OCI-LY1 (cell line): Measurements from ENCODE around the gene RAB4A.
A peak's percentile ranks its signal among the peaks of the same experiment; 100 is the strongest.

Experiments used
- H2AFZ ChIP-seq: fragments of 200-600 bp; sonication (generic), shearing (Covaris generic); 2 replicates; pipeline ENCODE4 v1.6.0; 2014; ENCODE audit warnings: antibody characterized with exemption, mild to moderate bottlenecking, low read length
- H3F3A ChIP-seq: fragments of 200-600 bp; sonication (generic), shearing (Covaris generic); 2 replicates; pipeline ENCODE4 v1.6.0; 2014; ENCODE audit warnings: mild to moderate bottlenecking, antibody characterized with exemption, low read length, moderate library complexity; ENCODE audit not compliant: insufficient read depth
- H3K27ac ChIP-seq: fragments of 200-600 bp; sonication (generic); 2 replicates; pipeline ENCODE4 v1.5.1; 2014; ENCODE audit warnings: low read length, mixed run types, mild to moderate bottlenecking, low read depth; ENCODE audit not compliant: poor library complexity, severe bottlenecking
- H3K27me3 ChIP-seq: fragments of 200-600 bp; sonication (generic); 2 replicates; pipeline ENCODE4 v1.6.0; 2014; ENCODE audit warnings: antibody characterized with exemption, mild to moderate bottlenecking, low read length, moderate library complexity; ENCODE audit not compliant: insufficient read depth
- H3K36me3 ChIP-seq: fragments of 200-600 bp; sonication (generic); 2 replicates; pipeline ENCODE4 v1.6.1; 2014; ENCODE audit warnings: mild to moderate bottlenecking, antibody characterized with exemption, low read length, moderate library complexity, mixed read lengths; ENCODE audit not compliant: insufficient read depth
- H3K4me1 ChIP-seq: fragments of 200-600 bp; sonication (generic); 2 replicates; pipeline ENCODE4 v1.5.1; 2014; ENCODE audit warnings: mild to moderate bottlenecking, low read length, moderate library complexity; ENCODE audit not compliant: insufficient read depth, severe bottlenecking
- H3K4me2 ChIP-seq: fragments of 200-600 bp; sonication (generic), shearing (Covaris generic); 2 replicates; pipeline ENCODE4 v1.6.1; 2014; ENCODE audit warnings: low read length
- H3K4me3 ChIP-seq: fragments of 200-600 bp; sonication (generic); 2 replicates; pipeline ENCODE4 v1.5.1; 2014; ENCODE audit warnings: low read length, low read depth, mild to moderate bottlenecking, mixed read lengths; ENCODE audit not compliant: poor library complexity, severe bottlenecking
- H3K79me2 ChIP-seq: fragments of 200-600 bp; shearing (Covaris generic); 2 replicates; pipeline ENCODE4 v1.6.1; 2016; ENCODE audit warnings: mixed run types, low read length, mixed read lengths; ENCODE audit not compliant: insufficient read depth
- H3K9ac ChIP-seq: fragments of 200-600 bp; sonication (generic), shearing (Covaris generic); 2 replicates; pipeline ENCODE4 v1.6.1; 2014; ENCODE audit warnings: mild to moderate bottlenecking, low read length, mixed read lengths
- H3K9me2 ChIP-seq: fragments of 200-600 bp; sonication (generic), shearing (Covaris generic); 2 replicates; pipeline ENCODE4 v1.6.1; 2014; ENCODE audit warnings: low read depth, mild to moderate bottlenecking, low read length, mixed read lengths
- H3K9me3 ChIP-seq: fragments of 200-600 bp; shearing (Covaris generic); 2 replicates; pipeline ENCODE4 v1.6.1; 2014; ENCODE audit warnings: low read length, mixed read lengths
- H4K20me1 ChIP-seq: fragments of 200-600 bp; sonication (generic), shearing (Covaris generic); 2 replicates; pipeline ENCODE4 v1.6.0; 2016; ENCODE audit warnings: mild to moderate bottlenecking, low read length; ENCODE audit not compliant: insufficient read depth
- EZH2 ChIP-seq: fragments of 200-600 bp; sonication (generic), shearing (Covaris generic); IDR thresholded peaks from 2 replicates; pipeline ENCODE4 v1.8.0; 2017; ENCODE audit warnings: borderline replicate concordance, mixed run types, mild to moderate bottlenecking, antibody characterized with exemption, low read length, moderate library complexity, mixed read lengths
- TF ChIP-seq, protein P1 (sequence below): fragments of 200-600 bp; sonication (generic), shearing (Covaris generic); IDR thresholded peaks from 2 replicates; pipeline ENCODE4 v1.5.1; 2017; ENCODE audit warnings: mild to moderate bottlenecking, antibody characterized with exemption, low read length, moderate library complexity, mixed read lengths

The RAB4A gene

DNA sequence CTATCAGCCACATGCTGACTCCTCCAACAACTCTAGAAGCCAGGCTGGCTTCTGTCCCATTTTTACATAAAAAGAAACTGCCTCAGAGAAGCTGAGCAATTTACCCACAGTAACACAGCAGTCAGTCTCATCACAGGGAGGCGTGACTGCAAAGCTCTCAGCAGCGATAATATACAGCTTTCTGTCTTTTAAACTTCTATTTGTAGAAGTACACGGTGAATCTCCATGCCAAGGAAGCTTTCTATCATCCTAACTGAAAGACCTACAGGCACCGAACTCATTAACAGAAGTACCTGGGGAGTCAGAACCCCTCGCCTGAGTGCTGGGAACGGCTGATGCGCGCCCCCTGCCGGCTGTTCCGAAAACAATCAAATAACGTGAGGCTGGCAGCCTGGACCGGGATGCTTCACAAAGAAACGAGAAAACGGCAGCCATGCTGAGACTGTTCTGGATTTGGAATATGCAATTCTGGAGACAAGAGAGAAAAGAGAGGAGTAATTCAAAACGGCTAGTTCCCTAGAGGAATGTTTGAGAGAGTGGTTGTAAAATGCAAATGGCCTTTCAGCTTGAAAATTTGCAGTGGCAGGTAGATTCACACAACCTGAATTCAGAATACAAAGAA lies 43.5 kb upstream of the RAB4A start:
- TF ChIP-seq, protein P1, sequence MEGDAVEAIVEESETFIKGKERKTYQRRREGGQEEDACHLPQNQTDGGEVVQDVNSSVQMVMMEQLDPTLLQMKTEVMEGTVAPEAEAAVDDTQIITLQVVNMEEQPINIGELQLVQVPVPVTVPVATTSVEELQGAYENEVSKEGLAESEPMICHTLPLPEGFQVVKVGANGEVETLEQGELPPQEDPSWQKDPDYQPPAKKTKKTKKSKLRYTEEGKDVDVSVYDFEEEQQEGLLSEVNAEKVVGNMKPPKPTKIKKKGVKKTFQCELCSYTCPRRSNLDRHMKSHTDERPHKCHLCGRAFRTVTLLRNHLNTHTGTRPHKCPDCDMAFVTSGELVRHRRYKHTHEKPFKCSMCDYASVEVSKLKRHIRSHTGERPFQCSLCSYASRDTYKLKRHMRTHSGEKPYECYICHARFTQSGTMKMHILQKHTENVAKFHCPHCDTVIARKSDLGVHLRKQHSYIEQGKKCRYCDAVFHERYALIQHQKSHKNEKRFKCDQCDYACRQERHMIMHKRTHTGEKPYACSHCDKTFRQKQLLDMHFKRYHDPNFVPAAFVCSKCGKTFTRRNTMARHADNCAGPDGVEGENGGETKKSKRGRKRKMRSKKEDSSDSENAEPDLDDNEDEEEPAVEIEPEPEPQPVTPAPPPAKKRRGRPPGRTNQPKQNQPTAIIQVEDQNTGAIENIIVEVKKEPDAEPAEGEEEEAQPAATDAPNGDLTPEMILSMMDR: peak; percentile 96
- TF ChIP-seq EZH2: no peak
- no peak overlapping the region for H3K4me3 ChIP-seq
- no peaks in the 10 kb centered on the region for H4K20me1 ChIP-seq
- H3K4me2 ChIP-seq: no peak overlapping the region
- no peak overlapping the region for H3K9ac ChIP-seq
- no peak overlapping the region for H2AFZ ChIP-seq
- H3K79me2 ChIP-seq: no peaks in the 10 kb centered on the region
- H3K27ac ChIP-seq: no peak overlapping the region
- no peaks in the 10 kb centered on the region for H3K9me3 ChIP-seq
- H3K9me2 ChIP-seq: no peaks in the 10 kb centered on the region
- H3K36me3 ChIP-seq: no peaks in the 10 kb centered on the region
- no peaks in the 10 kb centered on the region for H3K4me1 ChIP-seq
- H3F3A ChIP-seq: no peaks in the 10 kb centered on the region
- H3K27me3 ChIP-seq: no peaks in the 10 kb centered on the region

DNA sequence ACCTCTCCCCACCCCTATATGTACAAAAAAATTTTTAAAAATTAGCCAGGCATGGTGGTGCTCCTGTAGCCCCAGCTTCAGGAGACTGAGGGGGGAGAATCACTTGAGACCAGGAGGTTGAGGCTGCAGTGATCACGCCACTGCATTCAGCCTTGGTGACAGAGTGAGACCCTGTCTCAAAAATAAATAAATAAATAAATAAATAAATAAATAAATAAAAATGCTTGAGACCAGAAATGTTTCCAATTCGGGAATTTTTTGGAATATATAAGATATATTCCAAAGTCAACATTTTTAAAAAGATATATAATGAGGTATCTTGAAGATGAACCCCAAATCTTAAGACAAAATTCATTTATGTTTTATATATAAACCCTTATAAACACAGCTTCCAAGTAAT lies 42.4 kb upstream of the RAB4A start:
- H3F3A ChIP-seq: no peaks in the 10 kb centered on the region
- H4K20me1 ChIP-seq: no peaks in the 10 kb centered on the region
- H3K4me2 ChIP-seq: no peak overlapping the region
- no peak overlapping the region for H3K27ac ChIP-seq
- H3K36me3 ChIP-seq: no peaks in the 10 kb centered on the region
- no peaks in the 10 kb centered on the region for H3K27me3 ChIP-seq
- no peaks in the 10 kb centered on the region for H3K4me1 ChIP-seq
- H3K9me3 ChIP-seq: no peaks in the 10 kb centered on the region
- H3K4me3 ChIP-seq: no peak overlapping the region
- TF ChIP-seq, protein P1: no peak
- TF ChIP-seq EZH2: no peak
- no peaks in the 10 kb centered on the region for H3K79me2 ChIP-seq
- H2AFZ ChIP-seq: no peak overlapping the region
- no peak overlapping the region for H3K9ac ChIP-seq
- no peaks in the 10 kb centered on the region for H3K9me2 ChIP-seq

DNA sequence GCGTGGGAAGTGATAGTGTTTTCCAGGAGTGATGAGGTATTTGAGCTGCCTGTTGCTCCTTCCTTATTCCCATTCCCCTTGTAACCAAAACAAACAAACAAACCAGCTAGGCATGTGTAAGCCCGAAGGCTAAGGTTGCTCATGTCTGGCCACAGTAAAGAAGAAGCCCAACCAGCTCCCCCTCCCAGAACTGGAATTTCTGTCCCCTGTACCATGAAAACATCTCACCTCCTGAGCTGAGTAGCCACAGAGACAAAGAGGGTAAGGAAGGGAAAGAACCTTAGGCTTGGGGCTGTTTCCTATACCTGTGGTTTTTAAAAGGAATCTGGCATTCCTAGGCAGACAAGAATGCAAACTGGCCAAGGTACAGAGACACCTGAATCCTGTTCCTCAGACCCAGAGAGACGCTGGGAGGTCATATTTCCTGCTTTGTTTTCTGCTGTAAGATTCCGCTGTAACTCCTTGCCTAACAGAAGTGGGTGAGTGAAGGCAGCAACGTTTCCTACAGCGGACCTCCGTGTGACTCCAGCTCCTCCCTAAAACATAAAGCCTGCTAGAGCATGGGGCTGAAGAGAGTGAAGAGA lies 41.7 kb upstream of the RAB4A start:
- H3K27me3 ChIP-seq: no peaks in the 10 kb centered on the region
- H3K4me2 ChIP-seq: no peak overlapping the region
- H3K4me3 ChIP-seq: no peak overlapping the region
- no peaks in the 10 kb centered on the region for H3K4me1 ChIP-seq
- no peak overlapping the region for H2AFZ ChIP-seq
- H3K9ac ChIP-seq: no peak overlapping the region
- H3F3A ChIP-seq: no peaks in the 10 kb centered on the region
- no peak overlapping the region for H3K27ac ChIP-seq
- no peak for TF ChIP-seq EZH2
- TF ChIP-seq, protein P1: no peak
- H3K36me3 ChIP-seq: no peaks in the 10 kb centered on the region
- no peaks in the 10 kb centered on the region for H3K9me2 ChIP-seq
- no peaks in the 10 kb centered on the region for H4K20me1 ChIP-seq
- no peaks in the 10 kb centered on the region for H3K79me2 ChIP-seq
- H3K9me3 ChIP-seq: no peaks in the 10 kb centered on the region
